Fibroblast of lung (primary cell): ENCODE measurements around the gene FMN1. TPM values are rescaled to one million over a fixed set of nuclear protein-coding genes. Genes with fewer than 3 reads are reported as not detected.
A peak's percentile ranks its signal among the peaks of the same experiment; 100 is the strongest.

ENCODE experiments used
- DNase-seq, 2 donors: peaks; one replicate each; pipeline versions ENCODE4 v3.0.0 to v3.0.0-alpha.2; 2010; ENCODE audit warnings: low read depth in 2 of 2
- H2AFZ ChIP-seq: 2 replicates; pipeline ENCODE4 v1.5.1; 2012; ENCODE audit warnings: low read length, control low read depth, inconsistent platforms
- H3K27ac ChIP-seq: 2 replicates; pipeline ENCODE4 v1.5.1; 2011; ENCODE audit warnings: low read length, control low read depth; ENCODE audit not compliant: insufficient read depth
- H3K27me3 ChIP-seq: 2 replicates; pipeline ENCODE4 v1.5.1; 2011; ENCODE audit warnings: mild to moderate bottlenecking, low read length; ENCODE audit not compliant: control insufficient read depth, insufficient read depth
- H3K36me3 ChIP-seq: 2 replicates; pipeline ENCODE4 v1.5.1; 2011; ENCODE audit warnings: low read length; ENCODE audit not compliant: control insufficient read depth, insufficient read depth
- H3K4me1 ChIP-seq: 2 replicates; pipeline ENCODE4 v1.5.1; 2011; ENCODE audit warnings: low read length; ENCODE audit not compliant: control insufficient read depth, insufficient read depth; ENCODE audit errors: extremely low read depth
- H3K4me2 ChIP-seq: 2 replicates; pipeline ENCODE4 v1.5.1; 2011; ENCODE audit warnings: low read length, control low read depth; ENCODE audit not compliant: insufficient read depth; ENCODE audit errors: extremely low read depth
- H3K4me3 ChIP-seq, 4 experiments: fragments of 200-600 bp in 1 of 4; sonication (generic) in 1 of 4; replicated peaks in 1 of 4; 2 replicates each; pipeline ENCODE4 v1.5.1; 2011 to 2016; ENCODE audit warnings: low read length in 4 of 4, low read depth in 3 of 4, mild to moderate bottlenecking in 3 of 4, control low read depth in 2 of 4, inconsistent platforms in 1 of 4, mixed read lengths in 1 of 4; ENCODE audit not compliant: insufficient read depth in 1 of 4; ENCODE audit errors: control extremely low read depth in 1 of 4
- H3K79me2 ChIP-seq: 2 replicates; pipeline ENCODE4 v1.5.1; 2012; ENCODE audit warnings: mild to moderate bottlenecking, low read length, inconsistent platforms; ENCODE audit not compliant: control insufficient read depth, insufficient read depth
- H3K9ac ChIP-seq: 2 replicates; pipeline ENCODE4 v1.5.1; 2011; ENCODE audit warnings: mild to moderate bottlenecking, low read length, control low read depth; ENCODE audit not compliant: insufficient read depth
- H3K9me3 ChIP-seq: 2 replicates; pipeline ENCODE4 v1.5.1; 2012; ENCODE audit warnings: low read depth, low read length; ENCODE audit not compliant: control insufficient read depth, insufficient read depth
- H4K20me1 ChIP-seq: 2 replicates; pipeline ENCODE4 v1.5.1; 2011; ENCODE audit warnings: low read length; ENCODE audit not compliant: control insufficient read depth, insufficient read depth; ENCODE audit errors: extremely low read depth
- EZH2 ChIP-seq: IDR thresholded peaks from 2 replicates; pipeline ENCODE4 v1.5.1; 2012; ENCODE audit warnings: low read length, control low read depth, mild to moderate bottlenecking; ENCODE audit errors: missing control alignments
- polyA plus RNA-seq, 2 donors: library from polyadenylated mRNA; depleted of rRNA in 1 of 2; stranded (reverse) in 1 of 2; unstranded in 1 of 2; fragments of >200 nt; gene quantifications; 2 replicates each; pipeline ENCODE4 v1.2.1, GENCODE V29; 2011 to 2012; ENCODE audit warnings: missing spikeins in 1 of 2
- total RNA-seq: library from RNA; depleted of rRNA; stranded (reverse); fragments of >200 nt; gene quantifications from 2 replicates; pipeline ENCODE4 v1.2.1, GENCODE V29; 2014
- TF ChIP-seq, protein P1 (sequence below), 2 donors: IDR thresholded peaks in 1 of 2; conservative IDR thresholded peaks in 1 of 2; 1 replicate in 1 of 2; 2 replicates in 1 of 2; pipeline ENCODE4 v1.5.1; 2011 to 2012; ENCODE audit warnings: low read length in 2 of 2, control low read depth in 1 of 2, inconsistent platforms in 1 of 2, low read depth in 1 of 2, mild to moderate bottlenecking in 1 of 2

Gene FMN1
- total and polyA plus RNA-seq, 2 donors (not counting 1 experiment from before 2014, with no cell fraction given): 7.5 to 43.8 TPM

DNA sequence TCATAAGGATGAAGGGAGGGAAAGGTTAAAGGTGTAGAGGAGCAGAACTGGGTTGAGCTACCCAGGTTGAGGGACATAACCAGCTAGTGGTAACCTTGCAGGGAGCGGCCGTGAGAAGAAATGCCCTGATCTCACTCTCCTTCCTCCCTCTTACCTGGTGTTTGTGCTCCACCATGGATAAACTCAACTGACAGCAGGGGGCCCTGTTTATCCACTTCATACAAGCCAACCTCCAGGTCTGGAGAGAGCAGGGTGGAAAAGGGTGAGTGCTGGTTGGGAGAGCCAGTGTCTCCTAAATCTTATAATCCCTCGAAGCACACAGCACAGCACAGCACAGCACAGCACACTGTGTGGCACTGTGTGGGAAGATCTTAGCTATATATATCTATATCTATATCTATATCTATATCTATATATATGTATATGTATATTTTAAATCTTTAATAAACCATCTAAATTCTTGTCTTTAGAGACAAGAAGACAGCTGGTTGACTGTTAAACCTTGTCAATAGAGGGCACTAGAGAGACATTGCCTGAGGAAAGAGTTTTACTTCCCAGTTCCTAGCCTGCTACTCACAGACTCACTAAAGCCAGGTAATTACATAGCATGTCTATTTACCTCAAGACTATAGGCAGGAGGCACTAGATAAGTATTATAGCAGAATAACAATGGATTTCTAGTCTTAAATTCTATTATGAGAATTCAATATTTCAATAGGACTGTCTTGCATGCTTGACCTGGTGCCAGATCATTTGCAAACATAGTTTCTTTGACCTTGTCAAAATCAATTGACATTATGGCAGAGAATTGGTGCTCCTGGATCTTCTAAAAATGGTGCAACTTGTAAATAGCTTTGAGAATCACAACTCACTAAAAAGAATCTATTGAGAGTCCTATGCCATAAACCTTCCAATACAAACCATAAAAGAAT lies 21.7 kb upstream of the FMN1 start:
- Histone ChIP-seq H3K36me3 (no peaks in the 10 kb centered on the region), H3K27ac (no peak overlapping the region), H4K20me1 (no peaks in the 10 kb centered on the region), H3K79me2 (no peaks in the 10 kb centered on the region), H3K4me1 (no peaks in the 10 kb centered on the region), H3K9me3 (no peaks in the 10 kb centered on the region), H3K27me3 (peaks cover 8% of the 10 kb centered on the region), H3K9ac (no peak overlapping the region), H3K4me2 (no peak overlapping the region), H2AFZ (no peak overlapping the region), H3K4me3 (no peak overlapping the region)
- TF ChIP-seq, protein P1, sequence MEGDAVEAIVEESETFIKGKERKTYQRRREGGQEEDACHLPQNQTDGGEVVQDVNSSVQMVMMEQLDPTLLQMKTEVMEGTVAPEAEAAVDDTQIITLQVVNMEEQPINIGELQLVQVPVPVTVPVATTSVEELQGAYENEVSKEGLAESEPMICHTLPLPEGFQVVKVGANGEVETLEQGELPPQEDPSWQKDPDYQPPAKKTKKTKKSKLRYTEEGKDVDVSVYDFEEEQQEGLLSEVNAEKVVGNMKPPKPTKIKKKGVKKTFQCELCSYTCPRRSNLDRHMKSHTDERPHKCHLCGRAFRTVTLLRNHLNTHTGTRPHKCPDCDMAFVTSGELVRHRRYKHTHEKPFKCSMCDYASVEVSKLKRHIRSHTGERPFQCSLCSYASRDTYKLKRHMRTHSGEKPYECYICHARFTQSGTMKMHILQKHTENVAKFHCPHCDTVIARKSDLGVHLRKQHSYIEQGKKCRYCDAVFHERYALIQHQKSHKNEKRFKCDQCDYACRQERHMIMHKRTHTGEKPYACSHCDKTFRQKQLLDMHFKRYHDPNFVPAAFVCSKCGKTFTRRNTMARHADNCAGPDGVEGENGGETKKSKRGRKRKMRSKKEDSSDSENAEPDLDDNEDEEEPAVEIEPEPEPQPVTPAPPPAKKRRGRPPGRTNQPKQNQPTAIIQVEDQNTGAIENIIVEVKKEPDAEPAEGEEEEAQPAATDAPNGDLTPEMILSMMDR (conservative IDR thresholded peaks at IDR 0.05 in 1 of 2, IDR thresholded peaks at IDR 0.05 in 1 of 2; ENCODE audit: low read depth in 1 of 2, low read length in 2 of 2): peak; percentile 34 to 69
- no peak for TF ChIP-seq EZH2
- peak in 1 of 2 donors; percentile 37 for DNase-seq

DNA sequence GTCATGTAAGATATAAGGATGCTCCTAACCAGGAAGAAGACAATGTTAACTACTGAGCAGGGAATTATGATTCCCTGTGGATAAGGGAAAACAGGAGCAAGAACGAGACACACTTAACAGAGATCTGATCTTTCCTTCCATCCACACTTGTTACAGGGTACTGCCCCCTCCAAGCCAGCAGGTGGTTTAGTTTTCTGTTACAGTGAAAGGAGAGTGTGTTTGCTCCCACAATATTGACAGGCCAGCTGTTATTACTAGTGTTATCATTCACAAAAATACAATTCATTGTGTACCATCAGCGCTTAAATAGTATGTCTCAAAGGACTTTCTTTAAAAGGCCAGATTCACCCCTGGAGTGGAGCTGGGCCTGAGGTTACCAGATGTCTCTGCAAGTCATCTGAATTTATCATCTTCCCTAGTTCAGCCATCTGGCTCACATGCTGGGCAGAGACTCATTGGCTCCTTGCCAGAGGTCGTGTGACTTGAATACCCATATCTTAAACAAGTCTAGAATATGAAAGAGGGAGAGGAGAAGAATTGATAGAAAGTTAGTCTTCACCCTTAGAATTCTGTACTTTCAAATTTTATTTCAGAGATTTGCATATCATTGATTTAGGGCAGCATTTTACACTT lies 16.8 kb upstream of the FMN1 start:
- Histone ChIP-seq H2AFZ (no peak overlapping the region), H3K4me3 (no peak overlapping the region), H3K9ac (no peak overlapping the region), H4K20me1 (no peaks in the 10 kb centered on the region), H3K9me3 (no peaks in the 10 kb centered on the region), H3K4me2 (no peak overlapping the region), H3K27me3 (peaks cover 8% of the 10 kb centered on the region), H3K36me3 (no peaks in the 10 kb centered on the region), H3K4me1 (no peaks in the 10 kb centered on the region), H3K27ac (no peak overlapping the region), H3K79me2 (no peaks in the 10 kb centered on the region)
- TF ChIP-seq, protein P1 (conservative IDR thresholded peaks at IDR 0.05 in 1 of 2, IDR thresholded peaks at IDR 0.05 in 1 of 2; ENCODE audit: low read depth in 1 of 2, low read length in 2 of 2): no peak
- no peak for TF ChIP-seq EZH2
- DNase-seq: peak in 1 of 2 donors; percentile 44
